B cell (primary cell): ENCODE data around the gene CHD6.

Experiments used
- CTCF ChIP-seq: fragments of 200-600 bp; IDR thresholded peaks from one replicate; pipeline ENCODE4 v1.8.0; 2022; ENCODE audit warnings: antibody characterized with exemption, mild to moderate bottlenecking
- EZH2 ChIP-seq: IDR thresholded peaks from 2 replicates; pipeline ENCODE4 v1.6.1; 2012; ENCODE audit warnings: borderline replicate concordance, low read depth, mild to moderate bottlenecking, moderate library complexity, low read length; ENCODE audit not compliant: insufficient read depth, poor library complexity, severe bottlenecking

- no peak for TF ChIP-seq EZH2
- TF ChIP-seq CTCF, result no peak
Observed at GRCh38 chr20:41376349-41376748, 241.8 kb downstream of the CHD6 start.
